GM12878 (cell line): ENCODE measurements around the gene THAP9. TPM values are rescaled to one million over a fixed set of nuclear protein-coding genes. Genes with fewer than 3 reads are reported as not detected.

Experiments used
- ATAC-seq: fragments of 200-7000 bp; cut with Tn5 transposase; 3 replicates; pipeline ENCODE4 v1.9.1; 2020; ENCODE audit warnings: mild to moderate bottlenecking, moderate library complexity
- BruUV-seq: library from RNA; stranded (reverse); fragments of 400-500 nt; replicated peaks from 2 replicates; lab custom pipeline; 2021; lab: Mats Ljungman, UMichigan
- CTCF ChIA-PET: fragments of 300-600 bp; sonication (Branson Sonifier 250); formaldehyde crosslinking; extraction: SDS; loops from one replicate; lab custom pipeline; 2021; ENCODE audit warnings: inconsistent platforms; lab: Yijun Ruan, JAX
- POLR2A ChIA-PET: fragments of 350-600 bp; formaldehyde crosslinking; extraction: SDS; loops from one replicate; lab custom pipeline; 2021; ENCODE audit warnings: inconsistent platforms; lab: Charles Lee
- RAD21 ChIA-PET: fragments of 300-600 bp; sonication (Branson Sonifier 250); formaldehyde crosslinking; loops from one replicate; lab custom pipeline; 2023; ENCODE audit warnings: antibody characterized with exemption; ENCODE audit not compliant: unreplicated experiment; lab: Charles Lee
- SMC1A ChIA-PET: fragments of 300-600 bp; sonication (Branson Sonifier 250); formaldehyde crosslinking; loops from one replicate; lab custom pipeline; 2023; ENCODE audit not compliant: unreplicated experiment, uncharacterized antibody; lab: Charles Lee
- DNase-seq: peaks from one replicate; pipeline ENCODE4 v3.0.0-alpha.2; 2011; ENCODE audit warnings: low read depth, low spot score
- FAIRE-seq: peaks from 3 replicates; lab custom pipeline; 2011; peaks lifted over from hg19 to GRCh38; lab: Jason Lieb, UNC
- H2AFZ ChIP-seq: 2 replicates; pipeline ENCODE4 v1.6.0; 2011; ENCODE audit warnings: low read depth, low read length, control low read depth; ENCODE audit not compliant: control insufficient read depth
- H3K27ac ChIP-seq: 2 replicates; pipeline ENCODE4 v1.5.1; 2011; ENCODE audit warnings: control low read depth; ENCODE audit not compliant: control insufficient read depth, insufficient read depth
- H3K27me3 ChIP-seq, 2 experiments: replicated peaks in 1 of 2; 2 replicates each; pipeline versions ENCODE4 v1.6.0 to v1.6.1; 2011; ENCODE audit warnings: low read length in 1 of 2; ENCODE audit not compliant: control insufficient read depth in 2 of 2, insufficient read depth in 2 of 2
- H3K36me3 ChIP-seq, 2 experiments: 2 replicates each; pipeline ENCODE4 v1.5.1; 2011; ENCODE audit warnings: low read length in 1 of 2; ENCODE audit not compliant: control insufficient read depth in 2 of 2, insufficient read depth in 2 of 2
- H3K4me1 ChIP-seq: 2 replicates; pipeline ENCODE4 v1.6.1; 2011; ENCODE audit warnings: mild to moderate bottlenecking, low read length, moderate library complexity, mixed read lengths; ENCODE audit not compliant: control insufficient read depth, insufficient read depth
- H3K4me2 ChIP-seq: 2 replicates; pipeline ENCODE4 v1.6.0; 2011; ENCODE audit warnings: control low read depth; ENCODE audit not compliant: control insufficient read depth, insufficient read depth
- H3K4me3 ChIP-seq: fragments of 200-600 bp; sonication (generic); 2 replicates; pipeline ENCODE4 v1.5.1; 2016
- H3K79me2 ChIP-seq: 2 replicates; pipeline ENCODE4 v1.6.0; 2011; ENCODE audit warnings: low read length; ENCODE audit not compliant: control insufficient read depth, insufficient read depth
- H3K9ac ChIP-seq: 2 replicates; pipeline ENCODE4 v1.8.0; 2011; ENCODE audit warnings: low read length, control low read depth, mixed read lengths; ENCODE audit not compliant: control insufficient read depth, insufficient read depth
- H3K9me3 ChIP-seq: replicated peaks from 3 replicates; pipeline ENCODE4 v1.5.1; 2011; ENCODE audit warnings: mild to moderate bottlenecking, low read length; ENCODE audit not compliant: control insufficient read depth, insufficient read depth
- H4K20me1 ChIP-seq: 2 replicates; pipeline ENCODE4 v1.6.0; 2011; ENCODE audit not compliant: control insufficient read depth, insufficient read depth
- CTCF ChIP-seq, 3 experiments: IDR thresholded peaks in 2 of 3; conservative IDR thresholded peaks in 1 of 3; 2 replicates each; pipeline ENCODE4 v1.5.1; 2011; ENCODE audit warnings: low read depth in 3 of 3, low read length in 3 of 3, mild to moderate bottlenecking in 3 of 3, control low read depth in 2 of 3, moderate library complexity in 2 of 3, inconsistent platforms in 1 of 3, mixed read lengths in 1 of 3; ENCODE audit not compliant: control insufficient read depth in 2 of 3, insufficient read depth in 1 of 3; ENCODE audit errors: extremely low read depth in 1 of 3
- FOXK2 ChIP-seq: fragments of 450-650 bp; IDR thresholded peaks from 2 replicates; pipeline ENCODE4 v1.6.1; 2017; ENCODE audit warnings: mild to moderate bottlenecking, moderate library complexity
- GATAD2B ChIP-seq: fragments of 450-650 bp; conservative IDR thresholded peaks from 2 replicates; pipeline ENCODE4 v1.6.1; 2017; ENCODE audit warnings: low read depth, mild to moderate bottlenecking, moderate library complexity
- RAD21 ChIP-seq: IDR thresholded peaks from 2 replicates; pipeline ENCODE4 v1.6.1; 2011; ENCODE audit warnings: mild to moderate bottlenecking, low read depth, low read length, moderate library complexity; ENCODE audit not compliant: insufficient read depth
- SIN3A ChIP-seq: IDR thresholded peaks from 2 replicates; pipeline ENCODE4 v1.6.1; 2012; ENCODE audit warnings: low read depth, low read length, improper control_type of control experiment
- SMC3 ChIP-seq: IDR thresholded peaks from 2 replicates; pipeline ENCODE4 v1.6.1; 2011; ENCODE audit warnings: low read length, improper control_type of control experiment, borderline replicate concordance
- TAF1 ChIP-seq: IDR thresholded peaks from 2 replicates; pipeline ENCODE4 v1.6.1; 2011; ENCODE audit warnings: mild to moderate bottlenecking, low read depth, low read length, borderline replicate concordance
- TCF7 ChIP-seq: IDR thresholded peaks from 2 replicates; pipeline ENCODE4 v1.6.1; 2014; ENCODE audit warnings: antibody characterized with exemption, borderline replicate concordance
- USF1 ChIP-seq: IDR thresholded peaks from 2 replicates; pipeline ENCODE4 v1.6.1; 2011; ENCODE audit warnings: borderline replicate concordance, low read depth, mild to moderate bottlenecking, moderate library complexity, mixed read lengths, low read length; ENCODE audit not compliant: insufficient read depth; ENCODE audit errors: extremely low read length
- ZBTB11 ChIP-seq: fragments of 450-650 bp; formaldehyde crosslinking; IDR thresholded peaks from 2 replicates; pipeline ENCODE4 v1.5.0; 2022; ENCODE audit warnings: mild to moderate bottlenecking, missing genetic modification characterization
- WGBS: methylation state at CpG from one replicate; pipeline ENCODE4 v1.1.6; 2016; ENCODE audit warnings: low lambda C conversion rate; ENCODE audit not compliant: insufficient replicate concordance, insufficient coverage; ENCODE audit errors: missing lambda C conversion rate; 5-methylcytosine and 5-hydroxymethylcytosine counted together
- in situ Hi-C: fragments of 300-500 bp; cut with MboI; formaldehyde crosslinking; loops from 9 replicates; pipeline ENCODE4 v1.14.3; 2018; ENCODE audit warnings: mixed read lengths
- intact Hi-C: fragments of 100-400 bp; cut with micrococcal nuclease; formaldehyde crosslinking; loops from one replicate; pipeline ENCODE4 v1.14.2; 2022; ENCODE audit not compliant: unreplicated experiment
- polyA plus RNA-seq, 11 experiments: library from polyadenylated mRNA; depleted of rRNA in 4 of 11; unstranded in 6 of 11; stranded (reverse) in 5 of 11; fragments of >200 nt; fragmentation: Nextera tagmentation in 4 of 11; fragmentation: Illumina TruSeq in 1 of 11; extraction: Ambion mirVana in 4 of 11; extraction: Trizol in 1 of 11; gene quantifications; 1 replicate in 1 of 11; 2 replicates in 10 of 11; pipeline versions ENCODE4 v1.2.1 to v1.2.3, GENCODE V29; 2011 to 2016; ENCODE audit warnings: inconsistent platforms in 2 of 11, missing spikeins in 2 of 11, low read depth in 1 of 11
- total RNA-seq, 4 experiments: library from RNA; depleted of rRNA in 3 of 4; stranded (reverse); fragments of >200 nt in 3 of 4; fragmentation: Illumina TruSeq in 1 of 4; extraction: Trizol in 1 of 4; gene quantifications; 2 replicates each; pipeline versions ENCODE4 v1.2.1 to v1.2.3, GENCODE V29; 2013 to 2021

Gene THAP9
- total and polyA plus RNA-seq, 10 of the 15 experiments (the other 5 are each of a cell fraction or from before 2014, with no cell fraction given), result 2.1 to 4.9 (median 3.3) TPM

- TF ChIP-seq ZBTB11, result no peak
- no peak for TF ChIP-seq TAF1
These were observed 49.2 kb upstream of the THAP9 start (continued) for GRCh38 chr4:82851318-82851717.

- RAD21 ChIA-PET, result interaction anchor here (0.8 to 1.6 kb wide), 6 partner anchors 38 to 431 kb away, joined by 3 to 6 read pairs (median 4); no protein-coding TSS in a partner anchor
- no TSS peak for BruUV-seq
- SMC1A ChIA-PET, result interaction anchor here (0.6 to 1.9 kb wide), 12 partner anchors 11 to 429 kb away, joined by 3 to 6 read pairs (median 4); no protein-coding TSS in a partner anchor
- H3K79me2 ChIP-seq, result no peaks in the 10 kb centered on the region
- no peaks in the 10 kb centered on the region for H3K4me1 ChIP-seq
- no peak for TF ChIP-seq FOXK2
- no peak for TF ChIP-seq USF1
- no peak for TF ChIP-seq GATAD2B
- no peak for TF ChIP-seq TCF7
- no peak for TF ChIP-seq SIN3A
- TF ChIP-seq CTCF (IDR thresholded peaks at IDR 0.05 in 2 of 3, conservative IDR thresholded peaks at IDR 0.05 in 1 of 3; ENCODE audit: control insufficient read depth in 2 of 3, extremely low read depth in 1 of 3, insufficient read depth in 1 of 3, low read depth in 3 of 3, low read length in 3 of 3), result peak; percentile 42 to 50 (median 45); a peak in 3 of 6 replicates
- peak; percentile 25; the same call in 1 of the 2 replicates for TF ChIP-seq SMC3
- TF ChIP-seq RAD21, result peak; percentile 63
- H3K4me2 ChIP-seq, result no peak overlapping the region
- no peaks in the 10 kb centered on the region for H3K9me3 ChIP-seq
- no peak overlapping the region for H3K4me3 ChIP-seq
- H3K27me3 ChIP-seq, result no peaks in the 10 kb centered on the region
- ATAC-seq, result peak; percentile 77
- no peak for DNase-seq
- no peak for FAIRE-seq
- H4K20me1 ChIP-seq, result no peaks in the 10 kb centered on the region
- H3K36me3 ChIP-seq, result peaks cover 12 to 35% of the 10 kb centered on the region in 2 experiments
- in situ Hi-C loops, result no loop called here
- 86% methylated on average over 1 of the region's 1 CpG for WGBS
- no peak overlapping the region for H3K9ac ChIP-seq
- H3K27ac ChIP-seq, result no peak overlapping the region
- POLR2A ChIA-PET, result interaction anchor here (1.1 kb wide), 1 partner anchor 48 kb away, joined by 3 read pairs; no protein-coding TSS in a partner anchor
- CTCF ChIA-PET, result interaction anchor here (0.7 to 5.9 kb wide), 20 partner anchors 10 to 575 kb away, joined by 3 to 44 read pairs (median 4); partner anchors contain the start of genes COQ2 and THAP9
- H2AFZ ChIP-seq, result no peak overlapping the region
- intact Hi-C loops, result no loop called here
These were observed 48.4 kb upstream of the THAP9 start for GRCh38 chr4:82851885-82852750.
